Iris pigment epithelial cell (primary cell): ENCODE measurements around the gene RBM28.
"Not testable (repeated sequence)": the region's sequence is repeated elsewhere in the genome, so short reads cannot be mapped to it uniquely, and the experiment has no call there.

ENCODE experiments used
- DNase-seq: peaks from one replicate; pipeline ENCODE4 v3.0.0-alpha.2; 2011; ENCODE audit warnings: low read depth

RBM28 gene

GRCh38 chr7:128344431-128344774 lies 695 bp upstream of the RBM28 start:
- no peak for DNase-seq

GRCh38 chr7:128341733-128342132 lies 2.0 kb downstream of the RBM28 start:
- DNase-seq = no peak

GRCh38 chr7:128335730-128336129 lies 8.0 kb downstream of the RBM28 start:
- DNase-seq = no peak

- no peak for DNase-seq
Observed at GRCh38 chr7:128324368-128324680, 19.4 kb downstream of the RBM28 start.

GRCh38 chr7:128323459-128324367 lies 20.0 kb downstream of the RBM28 start:
- peak; percentile 12 for DNase-seq

GRCh38 chr7:128323040-128323439 lies 20.7 kb downstream of the RBM28 start:
- DNase-seq = no peak

- DNase-seq = peak; percentile 64
Observed at GRCh38 chr7:128322040-128322643, 21.6 kb downstream of the RBM28 start.

GRCh38 chr7:128321044-128321422 lies 22.7 kb downstream of the RBM28 start:
- no peak for DNase-seq

GRCh38 chr7:128318691-128319090 lies 25.0 kb downstream of the RBM28 start:
- DNase-seq = no peak

- peak; percentile 57 for DNase-seq
Observed at GRCh38 chr7:128311013-128311412, 32.7 kb downstream of the RBM28 start.

- DNase-seq = no peak
Observed at GRCh38 chr7:128310499-128310898, 33.2 kb downstream of the RBM28 start.

GRCh38 chr7:128309976-128310375 lies 33.7 kb downstream of the RBM28 start:
- no peak for DNase-seq

- DNase-seq = no peak
Observed at GRCh38 chr7:128309124-128309523, 34.6 kb downstream of the RBM28 start.

GRCh38 chr7:128307061-128307460 lies 36.6 kb downstream of the RBM28 start:
- no peak for DNase-seq

- DNase-seq = no peak
Observed at GRCh38 chr7:128304212-128304611, 39.5 kb downstream of the RBM28 start.

- DNase-seq = no peak
Observed at GRCh38 chr7:128303643-128304042, 40.1 kb downstream of the RBM28 start.

GRCh38 chr7:128303133-128303532 lies 40.6 kb downstream of the RBM28 start:
- no peak for DNase-seq

- DNase-seq = no peak
Observed at GRCh38 chr7:128302139-128302538, 41.6 kb downstream of the RBM28 start.

GRCh38 chr7:128299109-128299607 lies 44.5 kb downstream of the RBM28 start:
- peak; percentile 6 for DNase-seq

- DNase-seq = not testable (repeated sequence)
Observed at GRCh38 chr7:128298004-128298403, 45.7 kb downstream of the RBM28 start.

GRCh38 chr7:128287556-128287955 lies 56.2 kb downstream of the RBM28 start:
- DNase-seq = no peak

- no peak for DNase-seq
Observed at GRCh38 chr7:128284102-128284501, 59.6 kb downstream of the RBM28 start.

- no peak for DNase-seq
Observed at GRCh38 chr7:128281605-128282380, 61.9 kb downstream of the RBM28 start.
